Measurements from ENCODE around the gene LPP. TPM values are rescaled to one million over a fixed set of nuclear protein-coding genes. Genes with fewer than 3 reads are reported as not detected.
A peak's percentile ranks its signal among the peaks of the same experiment; 100 is the strongest.

LPP gene
- total RNA-seq, 1 donor from 2014 or later, result 184 TPM

GRCh38 chr3:188875413-188875812 lies 721.5 kb downstream of the LPP start:
- no peak for TF ChIP-seq CTCF (IDR thresholded peaks at IDR 0.05)
- H3K36me3 Mint-ChIP-seq (ENCODE audit: unreplicated experiment), result peaks cover 31% of the 10 kb centered on the region
- H3K4me3 Mint-ChIP-seq (ENCODE audit: unreplicated experiment), result no peak overlapping the region
- no peak for DNase-seq (ENCODE audit: extremely low spot score, unreplicated experiment)
- H3K9me3 Mint-ChIP-seq (ENCODE audit: unreplicated experiment), result no peaks in the 10 kb centered on the region
- no peak overlapping the region for H3K27ac Mint-ChIP-seq (ENCODE audit: unreplicated experiment)
- H3K27me3 Mint-ChIP-seq (ENCODE audit: unreplicated experiment), result no peaks in the 10 kb centered on the region
- H3K4me1 Mint-ChIP-seq (ENCODE audit: unreplicated experiment), result no peaks in the 10 kb centered on the region

GRCh38 chr3:188876370-188876769 lies 722.4 kb downstream of the LPP start:
- no peak for TF ChIP-seq CTCF (IDR thresholded peaks at IDR 0.05)
- H3K27me3 Mint-ChIP-seq (ENCODE audit: unreplicated experiment), result no peaks in the 10 kb centered on the region
- no peaks in the 10 kb centered on the region for H3K9me3 Mint-ChIP-seq (ENCODE audit: unreplicated experiment)
- peaks cover 35% of the 10 kb centered on the region for H3K36me3 Mint-ChIP-seq (ENCODE audit: unreplicated experiment)
- no peak overlapping the region for H3K27ac Mint-ChIP-seq (ENCODE audit: unreplicated experiment)
- H3K4me1 Mint-ChIP-seq (ENCODE audit: unreplicated experiment), result peaks cover 3% of the 10 kb centered on the region
- no peak overlapping the region for H3K4me3 Mint-ChIP-seq (ENCODE audit: unreplicated experiment)
- no peak for DNase-seq (ENCODE audit: extremely low spot score, unreplicated experiment)

GRCh38 chr3:188877381-188877780 lies 723.4 kb downstream of the LPP start:
- H3K36me3 Mint-ChIP-seq (ENCODE audit: unreplicated experiment), result peaks cover 35% of the 10 kb centered on the region
- no peaks in the 10 kb centered on the region for H3K9me3 Mint-ChIP-seq (ENCODE audit: unreplicated experiment)
- H3K4me1 Mint-ChIP-seq (ENCODE audit: unreplicated experiment), result peaks cover 10% of the 10 kb centered on the region
- no peak for TF ChIP-seq CTCF (IDR thresholded peaks at IDR 0.05)
- no peak for DNase-seq (ENCODE audit: extremely low spot score, unreplicated experiment)
- H3K27ac Mint-ChIP-seq (ENCODE audit: unreplicated experiment), result no peak overlapping the region
- H3K4me3 Mint-ChIP-seq (ENCODE audit: unreplicated experiment), result no peak overlapping the region
- no peaks in the 10 kb centered on the region for H3K27me3 Mint-ChIP-seq (ENCODE audit: unreplicated experiment)

GRCh38 chr3:188878076-188878475 lies 724.1 kb downstream of the LPP start:
- Mint-ChIP-seq H3K27me3 (ENCODE audit: unreplicated experiment) (no peaks in the 10 kb centered on the region), H3K9me3 (ENCODE audit: unreplicated experiment) (no peaks in the 10 kb centered on the region), H3K27ac (ENCODE audit: unreplicated experiment) (no peak overlapping the region), H3K4me3 (ENCODE audit: unreplicated experiment) (no peak overlapping the region), H3K36me3 (ENCODE audit: unreplicated experiment) (peaks cover 36% of the 10 kb centered on the region), H3K4me1 (ENCODE audit: unreplicated experiment) (peaks cover 16% of the 10 kb centered on the region)
- DNase-seq (ENCODE audit: extremely low spot score, unreplicated experiment), result no peak
- no peak for TF ChIP-seq CTCF (IDR thresholded peaks at IDR 0.05)

- peaks cover 19% of the 10 kb centered on the region for H3K4me1 Mint-ChIP-seq (ENCODE audit: unreplicated experiment)
- no peaks in the 10 kb centered on the region for H3K27me3 Mint-ChIP-seq (ENCODE audit: unreplicated experiment)
- H3K9me3 Mint-ChIP-seq (ENCODE audit: unreplicated experiment), result no peaks in the 10 kb centered on the region
- peaks cover 25% of the 10 kb centered on the region for H3K36me3 Mint-ChIP-seq (ENCODE audit: unreplicated experiment)
- no peak overlapping the region for H3K4me3 Mint-ChIP-seq (ENCODE audit: unreplicated experiment)
- H3K27ac Mint-ChIP-seq (ENCODE audit: unreplicated experiment), result peak overlapping the region; percentile 74
- TF ChIP-seq CTCF (IDR thresholded peaks at IDR 0.05), result no peak
- DNase-seq (ENCODE audit: extremely low spot score, unreplicated experiment), result no peak
These were observed 728.1 kb downstream of the LPP start for GRCh38 chr3:188881954-188882641.

All from osteocyte (in vitro differentiated cells).